ENCODE data around the gene ZNF662.

ZNF662 gene

GRCh38 chr3:42935472-42935871 is 29.5 kb downstream of the ZNF662 start:
- DNase-seq (ENCODE audit: insufficient read length, low spot score) (no peak), FAIRE-seq (no peak)

- FAIRE-seq (no peak), DNase-seq (ENCODE audit: insufficient read length, low spot score) (peak; percentile 67)
These were observed 30.4 kb downstream of the ZNF662 start for GRCh38 chr3:42936157-42936981.

- DNase-seq (ENCODE audit: insufficient read length, low spot score) (no peak), FAIRE-seq (no peak)
These were observed 31.4 kb downstream of the ZNF662 start for GRCh38 chr3:42937334-42937733.

GRCh38 chr3:42942693-42943092 is 36.8 kb downstream of the ZNF662 start:
- no peak for FAIRE-seq
- DNase-seq (ENCODE audit: insufficient read length, low spot score) = no peak

GRCh38 chr3:42946050-42946449 is 40.1 kb downstream of the ZNF662 start:
- FAIRE-seq = no peak

GRCh38 chr3:42957573-42957972 is 51.6 kb downstream of the ZNF662 start:
- no peak for FAIRE-seq
- no peak for DNase-seq (ENCODE audit: insufficient read length, low spot score)

More at GRCh38 chr3:42946050-42946449, 40.1 kb downstream of the ZNF662 start:
- no peak for DNase-seq (ENCODE audit: insufficient read length, low spot score)

- FAIRE-seq (no peak), DNase-seq (ENCODE audit: insufficient read length, low spot score) (no peak)
These were observed 54.3 kb downstream of the ZNF662 start for GRCh38 chr3:42960282-42960681.

- DNase-seq (ENCODE audit: insufficient read length, low spot score) (no peak), FAIRE-seq (no peak)
These were observed 54.8 kb downstream of the ZNF662 start for GRCh38 chr3:42960786-42961185.

GRCh38 chr3:42961633-42962032 is 55.7 kb downstream of the ZNF662 start:
- peak; percentile 27 for DNase-seq (ENCODE audit: insufficient read length, low spot score)
- FAIRE-seq = no peak

GRCh38 chr3:42963269-42963668 is 57.3 kb downstream of the ZNF662 start:
- DNase-seq (ENCODE audit: insufficient read length, low spot score) (no peak), FAIRE-seq (no peak)

- DNase-seq (ENCODE audit: insufficient read length, low spot score) = no peak
- no peak for FAIRE-seq
These were observed 58.3 kb downstream of the ZNF662 start for GRCh38 chr3:42964266-42964665.

All from HTR-8/SVneo (cell line).